ENCODE results near the gene KHDRBS2.

The KHDRBS2 gene

DNA sequence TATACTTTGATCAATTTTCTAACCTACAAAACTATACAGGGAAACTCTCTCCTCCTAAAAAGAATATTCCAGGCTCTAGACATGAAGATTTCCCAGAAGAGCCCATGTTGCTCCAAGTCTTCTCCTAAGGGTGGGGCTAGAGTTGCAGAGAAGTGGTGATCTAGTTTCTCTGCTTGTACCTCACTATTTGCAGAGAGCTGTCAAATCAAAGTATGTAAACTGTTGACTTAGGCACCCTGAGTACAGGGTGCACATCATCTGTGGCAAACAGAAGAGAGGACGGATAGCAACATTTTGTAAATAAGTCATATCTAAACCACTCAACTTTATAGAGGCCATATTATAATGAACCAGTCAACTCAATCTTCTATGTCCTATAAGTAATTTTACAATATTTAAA lies 250.1 kb downstream of the KHDRBS2 start:
- DNase-seq (ENCODE audit: low read depth): no peak

DNA sequence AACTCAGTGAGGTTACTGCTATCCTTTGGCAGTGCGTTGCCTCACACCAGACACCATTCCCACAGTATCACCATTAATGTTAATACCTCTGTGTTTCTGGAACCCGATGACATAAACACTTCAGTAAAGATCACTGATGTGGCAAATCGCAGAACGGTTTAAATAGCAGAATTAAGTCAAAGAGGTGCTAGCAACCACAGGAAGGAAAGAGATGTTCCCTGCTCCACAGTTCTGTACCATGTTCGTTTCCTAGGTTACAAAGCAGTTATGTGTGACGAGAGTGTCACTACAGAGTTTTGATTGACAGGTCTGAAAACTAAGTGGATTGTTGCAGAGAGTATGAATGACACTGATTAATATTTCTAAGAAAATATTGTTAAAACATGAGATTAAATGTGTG lies 272.3 kb downstream of the KHDRBS2 start:
- no peak for DNase-seq (ENCODE audit: low read depth)

DNA sequence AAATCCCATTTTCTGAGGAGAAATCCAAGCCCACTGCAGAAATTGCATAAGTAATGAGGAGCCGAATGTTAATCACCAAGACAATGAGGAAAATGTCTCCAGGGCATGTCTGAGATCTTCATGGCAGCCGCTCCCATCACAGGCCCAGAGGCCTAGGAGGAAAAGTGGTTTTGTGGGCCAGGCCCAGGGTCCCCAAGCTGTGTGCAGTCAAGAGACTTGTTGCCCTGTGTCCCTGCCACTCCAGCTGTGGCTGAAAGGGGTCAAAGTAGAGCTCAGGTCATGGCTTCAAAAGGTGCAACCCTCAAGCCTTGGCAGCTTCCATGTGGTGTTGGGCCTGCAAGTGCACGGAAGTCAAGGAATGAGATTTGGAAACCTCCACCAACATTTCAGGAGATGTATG lies 276.6 kb downstream of the KHDRBS2 start:
- DNase-seq (ENCODE audit: low read depth): no peak

DNA sequence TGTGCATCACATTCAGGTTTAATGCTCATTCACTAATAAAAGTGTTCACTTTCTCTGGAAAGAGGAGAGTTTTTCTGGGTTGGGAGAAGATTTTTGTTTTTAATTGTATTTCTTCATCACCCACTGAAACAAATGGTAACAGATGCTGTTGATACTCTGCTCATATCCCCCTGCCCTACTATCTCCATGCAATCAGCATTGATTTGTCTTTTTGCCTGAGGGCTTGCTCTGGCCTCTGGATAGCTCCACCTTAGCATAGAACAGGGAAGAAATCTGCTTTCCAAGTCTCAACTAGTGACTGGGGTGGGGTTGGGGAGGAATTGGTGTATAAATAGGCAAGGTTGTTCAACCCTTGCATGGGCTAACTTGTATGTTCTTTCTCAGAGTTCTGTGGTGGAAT lies 296.4 kb downstream of the KHDRBS2 start:
- no peak for DNase-seq (ENCODE audit: low read depth)

DNA sequence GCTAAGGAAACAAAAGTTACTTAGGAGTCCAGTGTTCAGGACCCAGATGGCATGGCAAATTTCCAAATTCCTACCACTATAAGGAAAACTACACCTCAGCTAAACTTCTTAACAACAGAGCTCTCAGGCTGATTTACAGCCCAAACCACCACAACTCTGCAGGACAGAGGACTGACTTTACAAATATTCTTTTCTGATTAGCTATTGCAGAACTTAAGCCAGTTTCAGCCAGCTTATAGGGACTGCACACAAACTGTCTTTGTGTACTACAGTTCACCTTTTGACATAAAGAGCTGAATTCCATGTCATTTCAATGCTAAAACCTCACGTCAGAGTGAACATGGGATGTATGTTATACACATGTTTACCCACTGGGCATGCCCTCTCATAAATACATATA lies 305.4 kb downstream of the KHDRBS2 start:
- DNase-seq (ENCODE audit: low read depth): no peak

DNA sequence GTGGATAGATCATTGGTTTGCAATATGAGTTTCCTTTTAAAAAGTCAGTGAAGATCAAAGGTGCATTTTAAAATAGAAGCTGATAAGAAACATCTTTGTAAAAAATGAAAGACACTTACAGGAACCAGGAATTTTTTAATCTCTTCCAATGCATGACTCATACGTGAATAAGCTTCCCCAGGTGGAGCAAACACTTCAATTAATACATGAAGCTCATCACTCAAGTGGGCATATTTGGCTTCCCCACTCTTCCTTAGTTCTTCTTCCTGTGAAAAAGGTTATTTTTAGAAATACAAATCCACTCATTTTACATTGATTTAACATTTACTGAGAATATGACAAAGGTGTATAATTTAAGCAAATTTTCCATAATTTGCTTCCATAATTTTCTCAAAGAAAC lies 308.1 kb downstream of the KHDRBS2 start:
- DNase-seq (ENCODE audit: low read depth): no peak

DNA sequence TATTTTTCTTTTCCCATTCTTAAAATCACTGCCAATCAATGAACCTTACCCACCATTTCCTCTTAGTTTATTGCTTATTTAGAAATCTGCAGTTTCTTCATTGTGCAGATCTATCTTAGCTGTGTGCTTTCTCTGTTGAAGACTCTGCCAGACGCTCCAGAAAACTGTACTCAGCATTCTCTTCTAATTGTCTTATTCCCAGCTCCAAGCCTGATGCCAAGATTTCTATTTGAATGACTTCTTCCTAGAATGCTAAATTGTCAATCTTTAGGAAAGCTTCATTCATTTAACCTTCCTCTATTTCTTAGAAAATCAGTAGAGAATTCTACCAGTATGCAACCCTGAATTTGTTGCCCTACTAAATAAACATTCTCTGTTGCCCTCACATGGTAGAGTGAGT lies 308.9 kb downstream of the KHDRBS2 start:
- DNase-seq (ENCODE audit: low read depth): no peak

DNA sequence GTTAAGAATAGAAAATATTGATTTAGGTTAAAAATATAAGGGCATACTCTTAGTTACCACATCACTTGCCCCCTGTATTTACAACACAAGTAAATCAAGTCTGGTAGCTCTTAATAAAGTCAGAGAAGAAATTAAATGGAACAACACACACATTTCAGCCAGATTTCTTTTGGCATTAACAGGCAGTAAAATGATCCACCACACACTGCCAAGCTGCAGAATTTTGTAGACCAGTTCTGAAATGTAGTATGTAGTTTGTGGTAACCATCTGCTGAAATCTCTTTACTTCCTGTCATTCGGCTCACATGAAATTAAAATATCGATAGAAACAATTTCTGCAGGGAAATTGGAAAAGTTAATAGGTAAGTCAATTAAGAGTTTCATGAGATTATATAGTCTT lies 326.8 kb downstream of the KHDRBS2 start:
- DNase-seq (ENCODE audit: low read depth): no peak

DNA sequence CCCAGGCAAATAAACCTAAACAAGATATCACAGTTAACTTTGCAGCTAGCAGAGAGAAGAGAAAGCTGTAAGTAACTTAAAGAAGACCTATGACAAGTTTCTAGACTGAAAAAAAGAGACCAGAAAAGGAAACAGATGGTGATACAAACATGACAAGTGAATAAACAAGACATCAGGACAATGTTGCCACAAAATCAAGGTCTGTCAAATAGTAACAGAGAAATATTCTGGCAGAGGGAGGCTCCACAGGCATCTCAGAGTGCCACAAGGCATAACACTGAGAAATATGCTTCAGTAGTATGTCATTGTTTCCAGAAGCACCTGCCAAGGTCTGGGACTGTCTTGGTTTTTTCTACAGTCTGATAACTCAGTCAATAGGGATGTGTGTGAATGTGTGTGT lies 332.2 kb downstream of the KHDRBS2 start:
- DNase-seq (ENCODE audit: low read depth): no peak

DNA sequence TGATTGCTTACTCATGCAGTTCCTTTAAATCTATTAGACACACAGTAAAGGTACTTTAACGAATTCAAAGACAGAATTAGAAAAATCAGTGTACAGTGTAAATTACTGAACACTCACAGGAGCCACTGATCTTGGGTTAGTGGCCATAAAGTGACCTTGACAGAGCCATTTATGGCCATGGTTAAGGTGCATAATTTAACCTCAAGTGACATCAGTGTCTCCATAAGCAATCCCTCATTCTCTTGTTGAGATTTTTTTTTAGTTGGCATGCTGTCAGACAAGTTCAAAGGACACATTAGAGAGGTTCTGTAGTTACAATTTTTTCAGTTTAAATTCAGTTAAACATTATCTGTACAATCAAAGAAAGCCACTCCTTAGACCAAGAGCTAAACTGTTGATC lies 334.4 kb downstream of the KHDRBS2 start:
- no peak for DNase-seq (ENCODE audit: low read depth)

DNA sequence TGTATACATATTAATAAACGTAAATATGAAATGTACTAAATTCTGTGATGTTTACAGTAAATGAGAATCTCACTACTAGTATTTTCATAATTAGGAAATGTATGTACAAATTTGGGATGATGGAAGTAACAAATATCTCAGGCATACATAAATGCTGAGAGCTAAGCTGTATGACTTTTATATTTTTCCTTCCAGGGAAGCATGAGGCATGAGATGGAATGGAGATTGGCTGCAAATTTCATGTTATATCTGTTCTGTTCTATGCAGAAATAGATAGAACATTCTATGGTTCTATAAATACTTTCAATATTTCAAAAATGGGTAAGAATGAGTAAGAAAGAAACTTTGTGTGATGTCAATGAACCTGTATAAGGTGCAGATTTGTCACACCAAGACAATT lies 335.2 kb downstream of the KHDRBS2 start:
- DNase-seq (ENCODE audit: low read depth): no peak

DNA sequence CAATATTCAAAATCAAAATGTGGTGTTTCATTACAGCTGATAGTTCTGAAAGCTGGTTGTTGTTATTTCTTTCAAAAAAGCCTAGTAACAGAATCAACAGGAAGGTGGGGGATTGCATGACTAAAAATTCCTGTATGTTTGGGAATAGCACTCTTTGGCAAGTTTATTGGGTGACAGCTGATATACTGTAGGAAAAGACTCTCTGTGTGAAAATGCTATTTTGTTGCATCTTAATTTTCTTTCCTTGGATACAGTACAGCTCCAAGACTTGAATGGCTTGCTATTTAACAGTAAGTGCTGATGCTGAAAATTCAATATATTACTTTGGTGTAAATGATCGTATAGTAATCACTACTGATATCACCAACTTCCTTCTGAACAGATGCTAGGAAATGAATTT lies 336.1 kb downstream of the KHDRBS2 start:
- DNase-seq (ENCODE audit: low read depth): no peak

DNA sequence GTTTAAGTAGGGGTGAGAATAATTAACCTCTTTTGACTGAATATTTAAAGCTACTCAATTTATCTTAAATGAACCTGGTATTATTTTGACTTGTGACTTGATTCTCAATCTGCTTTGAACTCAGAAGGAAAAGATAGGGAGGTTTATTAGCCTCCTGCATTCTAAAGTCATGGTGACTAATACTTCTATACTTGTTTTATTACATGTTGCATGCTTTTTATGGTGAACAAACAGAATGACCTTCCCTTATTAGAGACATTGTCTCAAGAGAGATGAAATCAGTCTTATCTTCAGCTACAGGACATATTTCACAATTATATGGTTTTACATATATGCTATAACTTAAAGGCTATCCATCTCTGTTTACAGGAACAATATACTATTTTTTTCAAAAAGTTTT lies 336.9 kb downstream of the KHDRBS2 start:
- no peak for DNase-seq (ENCODE audit: low read depth)

DNA sequence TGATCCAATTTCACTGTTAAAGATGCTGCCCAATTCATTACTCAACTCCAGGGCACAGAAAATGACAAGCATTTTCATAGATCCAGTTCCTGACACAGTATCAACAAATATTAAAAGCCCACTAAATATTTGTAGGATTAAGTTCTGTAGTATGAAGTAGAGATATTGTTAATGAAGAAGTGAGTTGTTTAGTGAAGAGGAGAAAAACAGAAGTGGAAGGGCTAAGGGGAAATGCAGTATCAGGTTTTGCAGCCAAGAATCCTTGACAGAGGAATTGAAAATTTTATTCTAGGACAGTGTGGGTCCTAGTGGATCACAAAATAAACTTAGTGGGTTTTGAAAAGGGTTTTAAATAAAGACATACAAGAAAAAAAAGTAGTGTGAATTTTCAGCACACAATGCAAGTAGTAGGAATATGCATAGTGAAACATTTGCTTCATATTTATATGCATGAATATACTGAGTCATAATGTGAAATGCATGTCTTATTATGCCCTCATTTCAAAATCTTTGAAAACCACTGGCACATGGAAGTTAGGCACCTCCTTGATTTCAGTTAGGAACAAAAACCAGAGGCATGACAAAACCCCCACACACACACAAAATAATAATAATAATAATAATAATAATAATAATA lies 338.6 kb downstream of the KHDRBS2 start:
- no peak for DNase-seq (ENCODE audit: low read depth)

DNA sequence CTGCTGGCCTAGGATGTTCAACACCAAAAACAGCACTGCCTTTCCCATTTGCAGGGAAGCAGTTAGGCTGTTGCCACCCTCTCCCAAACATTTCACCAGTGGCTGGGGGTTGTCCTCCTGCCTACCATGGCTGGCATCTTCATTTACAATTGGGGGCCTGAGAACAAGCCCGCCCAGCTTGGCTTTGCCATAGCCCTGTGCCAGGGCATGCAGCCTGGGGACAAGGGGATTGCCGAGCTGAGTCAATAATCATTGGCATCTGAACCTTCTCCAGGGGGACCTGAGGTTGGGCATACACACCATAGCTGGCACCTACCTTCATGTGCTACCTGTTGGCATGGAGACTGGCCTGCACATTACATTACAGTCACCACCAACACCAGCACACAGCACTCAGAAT lies 345.1 kb downstream of the KHDRBS2 start:
- DNase-seq (ENCODE audit: low read depth): no peak

DNA sequence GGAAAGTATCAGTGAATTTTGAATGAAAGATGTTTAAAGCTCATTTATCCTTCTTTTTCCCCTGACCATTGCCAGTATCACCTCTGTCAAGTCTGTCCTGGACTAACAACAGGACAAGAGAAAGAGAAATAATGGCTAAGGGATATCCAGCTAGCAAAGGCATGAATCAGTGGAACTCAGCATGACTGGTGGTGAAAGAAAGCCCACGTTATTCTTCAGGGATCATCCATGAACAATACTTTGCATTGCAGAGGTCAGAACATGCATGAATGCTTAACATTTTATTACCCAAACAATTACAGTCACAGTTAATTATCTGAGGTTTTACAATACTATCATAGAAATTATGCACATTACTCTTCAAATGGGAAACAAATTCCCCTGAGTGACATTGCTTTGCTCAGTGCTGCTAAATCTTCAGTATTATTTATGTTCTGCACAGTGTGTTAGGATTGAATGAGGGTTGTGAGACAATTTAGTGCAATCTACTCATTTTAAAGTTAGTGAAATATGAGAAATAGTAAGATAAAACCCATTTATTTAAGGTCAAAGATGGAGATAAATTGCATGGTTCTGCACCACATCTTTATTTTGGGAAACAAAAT lies 350.7 kb downstream of the KHDRBS2 start:
- DNase-seq (ENCODE audit: low read depth): no peak

DNA sequence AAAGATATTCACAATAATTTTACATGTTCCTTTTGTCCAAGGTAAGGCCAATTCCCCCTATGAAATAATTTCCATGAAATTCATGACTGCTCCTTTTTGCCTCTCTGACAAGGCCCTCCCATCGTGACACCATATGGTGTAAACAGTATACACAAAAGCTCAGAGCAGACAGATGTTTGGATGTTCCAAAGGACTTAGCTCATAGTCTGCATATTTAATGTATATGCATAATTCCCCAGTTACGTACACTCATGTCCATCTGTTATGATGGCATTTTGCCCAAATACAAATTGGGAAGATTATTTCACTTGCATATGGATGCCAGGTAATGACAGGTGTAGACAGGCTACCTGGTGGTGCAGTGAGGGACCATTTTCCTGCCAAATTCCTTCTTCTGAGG lies 376.5 kb downstream of the KHDRBS2 start:
- no peak for DNase-seq (ENCODE audit: low read depth)

DNA sequence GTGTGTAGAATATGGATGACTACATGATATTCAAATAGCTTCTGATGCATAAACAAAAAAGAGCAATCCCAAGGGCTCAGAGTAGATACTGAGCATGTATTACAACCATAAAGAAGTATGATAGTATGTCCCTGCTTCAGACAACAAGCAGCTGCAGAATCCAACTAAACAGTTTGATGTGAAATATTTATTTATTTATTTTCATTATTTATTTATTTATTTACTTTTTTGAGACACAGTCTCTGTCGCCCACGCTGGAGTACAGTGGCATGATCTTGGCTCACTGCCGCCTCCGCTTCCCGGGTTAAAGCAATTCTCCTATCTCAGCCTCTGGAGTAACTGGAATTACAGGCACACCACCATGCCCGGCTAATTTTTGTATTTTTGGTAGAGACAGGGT lies 384.3 kb downstream of the KHDRBS2 start:
- no peak for DNase-seq (ENCODE audit: low read depth)

DNA sequence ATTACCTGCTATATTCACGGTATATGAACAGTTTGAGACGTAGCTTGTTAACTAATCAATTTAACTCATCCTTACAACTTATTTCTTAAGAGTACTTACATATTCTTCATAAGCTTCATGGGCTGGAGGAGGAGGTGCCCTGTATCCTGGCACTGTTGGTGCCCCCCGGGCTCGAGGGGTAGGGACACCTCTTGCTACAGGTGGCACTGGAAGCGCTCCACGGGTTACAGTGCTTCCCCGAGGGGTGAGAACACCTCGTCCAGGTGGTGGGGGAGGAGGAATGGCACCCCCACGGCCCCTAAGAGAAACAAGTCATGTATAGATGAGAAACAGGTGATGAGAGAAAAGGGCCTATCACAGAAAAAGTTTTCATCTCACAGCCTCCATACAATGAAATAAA lies 391.5 kb downstream of the KHDRBS2 start:
- DNase-seq (ENCODE audit: low read depth): no peak

DNA sequence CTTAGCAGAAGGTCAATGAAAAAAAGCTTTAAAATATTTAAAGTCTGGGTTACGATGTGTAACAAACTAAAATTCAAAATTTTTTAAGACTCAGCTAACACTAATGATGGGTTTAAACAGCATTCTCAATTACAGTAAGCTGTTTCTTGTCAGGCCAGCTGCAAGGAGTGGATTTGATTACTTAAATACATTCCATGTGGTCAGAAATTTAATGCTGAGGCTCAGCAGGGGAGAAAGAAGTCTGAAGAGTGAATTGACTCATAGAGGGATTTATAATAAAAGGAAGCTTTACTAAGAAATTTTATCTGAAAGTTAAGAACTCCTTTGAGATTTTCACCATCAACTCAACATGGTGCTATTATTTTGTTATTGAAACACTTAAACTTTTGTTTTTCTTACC lies 398.6 kb downstream of the KHDRBS2 start:
- DNase-seq (ENCODE audit: low read depth): no peak

DNA sequence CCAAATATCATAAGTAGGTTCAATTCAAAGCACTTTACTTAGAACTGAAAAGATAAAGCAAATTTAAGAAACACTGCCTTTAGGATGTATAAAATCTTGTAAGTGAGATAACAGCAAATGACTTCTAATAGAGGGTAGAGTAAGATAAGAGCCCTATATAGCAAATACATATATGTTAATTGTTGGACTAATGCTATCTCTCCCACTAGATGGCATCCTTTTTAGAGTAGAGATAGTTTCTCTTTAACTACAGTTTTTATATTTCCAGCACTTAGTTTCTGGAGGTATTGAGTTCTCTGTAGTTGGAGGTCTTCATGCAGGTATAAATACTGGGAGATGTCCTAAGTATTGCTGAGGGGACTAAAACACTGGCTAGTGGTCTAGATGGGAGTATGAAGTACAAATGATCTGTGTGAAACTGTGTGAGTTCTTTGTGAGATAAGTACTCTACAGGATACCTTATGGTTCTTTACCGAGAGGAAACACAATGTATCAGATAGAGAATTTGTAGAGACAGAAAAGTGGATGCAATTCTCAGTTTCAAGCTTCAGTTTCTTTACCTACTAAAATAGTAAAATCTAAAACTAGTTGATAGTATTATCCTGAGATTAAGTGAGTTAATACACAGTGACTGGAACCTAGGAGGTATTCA lies 399.3 kb downstream of the KHDRBS2 start:
- DNase-seq (ENCODE audit: low read depth): no peak

DNA sequence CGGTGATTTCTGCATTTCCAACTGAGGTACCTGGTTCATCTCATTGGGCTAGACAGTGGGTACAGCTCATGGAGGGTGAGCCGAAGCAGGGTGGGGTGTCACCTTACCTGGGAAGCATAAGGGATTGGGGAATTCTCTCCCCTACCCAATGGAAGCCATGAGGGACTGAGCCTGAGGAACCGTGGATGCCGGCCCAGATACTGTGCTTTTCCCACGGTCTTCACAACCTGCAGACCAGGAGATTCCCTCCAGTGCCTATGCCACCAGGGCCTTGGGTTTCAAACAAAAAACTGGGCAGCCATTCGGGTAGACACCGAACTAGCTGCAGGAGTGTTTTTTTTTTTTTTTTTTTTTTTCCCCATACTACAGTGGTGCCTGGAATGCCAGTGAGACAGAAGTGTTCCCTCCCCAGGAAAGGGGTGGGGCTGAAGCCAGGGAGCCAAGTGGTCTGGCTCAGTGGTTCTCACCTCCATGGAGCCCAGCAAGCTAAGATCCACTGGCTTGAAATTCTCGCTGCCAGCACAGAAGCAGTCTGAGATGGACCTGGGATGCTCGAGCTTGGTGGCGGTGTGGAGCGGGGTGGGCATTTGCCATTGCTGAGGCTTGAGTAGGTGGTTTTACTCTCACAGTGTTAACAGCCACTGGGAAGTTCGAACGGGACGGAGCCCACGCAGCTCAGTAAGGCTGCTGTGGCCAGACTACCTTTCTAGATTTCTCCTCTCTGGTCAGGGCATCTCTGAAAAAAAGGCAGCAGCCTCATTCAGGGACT lies 416.2 kb downstream of the KHDRBS2 start:
- no peak for DNase-seq (ENCODE audit: low read depth)

DNA sequence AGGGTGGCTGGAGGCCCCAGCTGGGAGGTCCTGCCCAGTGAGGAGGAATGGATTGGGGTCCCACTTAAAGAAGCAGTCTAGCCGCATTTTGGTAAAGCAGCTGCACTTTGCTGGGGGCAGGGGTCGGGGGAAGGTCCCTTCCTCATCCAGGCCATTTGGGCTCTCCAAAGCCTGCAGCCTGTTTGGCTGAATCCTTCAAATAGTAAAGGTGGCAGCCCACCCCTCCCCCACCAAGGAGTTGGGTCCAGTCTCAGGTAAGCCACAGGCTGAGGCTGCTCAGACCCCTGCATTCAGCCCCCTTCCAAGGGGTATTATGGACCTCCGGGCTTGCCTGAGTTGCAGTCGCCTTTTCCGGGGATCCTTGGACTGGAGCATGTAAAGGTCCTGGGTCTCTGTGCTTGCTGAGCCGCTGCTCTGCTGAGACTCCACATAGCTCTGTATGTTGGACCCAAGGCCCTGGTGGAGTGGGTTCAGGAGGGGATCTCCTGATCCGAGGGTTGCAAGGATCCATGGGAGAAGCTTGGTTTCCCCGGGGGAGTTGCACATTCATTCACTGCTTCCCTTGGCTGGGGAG lies 417.4 kb downstream of the KHDRBS2 start:
- DNase-seq (ENCODE audit: low read depth): no peak

Data from stimulated activated CD8-positive, alpha-beta memory T cell treated with anti-CD3 and anti-CD28 coated beads, Interleukin-12 subunit alpha, Interleukin-12 subunit beta, amount 100 ng/mL, for 1 hour (primary cell).